Endodermal cell (in vitro differentiated cells): ENCODE data around the gene GOLT1A. TPM values are rescaled to one million over a fixed set of nuclear protein-coding genes. Genes with fewer than 3 reads are reported as not detected.
A peak's percentile ranks its signal among the peaks of the same experiment; 100 is the strongest.

Source experiments
- DNase-seq: peaks from one replicate; pipeline ENCODE4 v3.0.0-alpha.2; 2017
- H3K27ac ChIP-seq: 2 replicates; pipeline ENCODE4 v1.5.1; 2013; ENCODE audit warnings: mild to moderate bottlenecking, low read depth, low read length, moderate library complexity
- H3K27me3 ChIP-seq: 2 replicates; pipeline ENCODE4 v1.6.1; 2013; ENCODE audit warnings: mild to moderate bottlenecking, low read length, moderate library complexity; ENCODE audit not compliant: insufficient read depth, control insufficient read depth, poor library complexity, severe bottlenecking
- H3K36me3 ChIP-seq: 2 replicates; pipeline ENCODE4 v1.7.0; 2013; ENCODE audit warnings: mild to moderate bottlenecking, low read length, moderate library complexity; ENCODE audit not compliant: control insufficient read depth, insufficient read depth
- H3K4me1 ChIP-seq: one replicate; pipeline ENCODE4 v1.7.0; 2013; ENCODE audit warnings: low read length; ENCODE audit not compliant: control insufficient read depth, insufficient read depth
- H3K4me3 ChIP-seq: 2 replicates; pipeline ENCODE4 v1.5.1; 2013; ENCODE audit warnings: mild to moderate bottlenecking, low read length, moderate library complexity
- H3K9ac ChIP-seq: 2 replicates; pipeline ENCODE4 v1.6.1; 2013; ENCODE audit warnings: mild to moderate bottlenecking, low read length, moderate library complexity; ENCODE audit not compliant: poor library complexity, severe bottlenecking; ENCODE audit errors: extremely low read depth
- H3K9me3 ChIP-seq: 2 replicates; pipeline ENCODE4 v1.6.1; 2013; ENCODE audit warnings: mild to moderate bottlenecking, low read length, moderate library complexity; ENCODE audit not compliant: control insufficient read depth
- H3K27ac Mint-ChIP-seq: 2 replicates; pipeline ENCODE4 v1.8.0; 2020; ENCODE audit warnings: mixed read lengths
- H3K27me3 Mint-ChIP-seq: 2 replicates; pipeline ENCODE4 v1.8.0; 2021; ENCODE audit warnings: mild to moderate bottlenecking, mixed read lengths; ENCODE audit not compliant: insufficient read depth
- H3K36me3 Mint-ChIP-seq: 2 replicates; pipeline ENCODE4 v1.8.0; 2020; ENCODE audit warnings: low read depth, mixed read lengths
- H3K4me1 Mint-ChIP-seq: 2 replicates; pipeline ENCODE4 v1.8.0; 2020; ENCODE audit warnings: mixed read lengths
- H3K4me3 Mint-ChIP-seq: 2 replicates; pipeline ENCODE4 v1.8.0; 2020; ENCODE audit warnings: mild to moderate bottlenecking, moderate library complexity, mixed read lengths
- H3K9me3 Mint-ChIP-seq: 2 replicates; pipeline ENCODE4 v1.8.0; 2020; ENCODE audit warnings: mild to moderate bottlenecking, mixed read lengths
- CTCF ChIP-seq: fragments of 200-600 bp; sonication (generic); conservative IDR thresholded peaks from 2 replicates; pipeline ENCODE4 v1.5.0; 2021; ENCODE audit warnings: antibody characterized with exemption, mild to moderate bottlenecking
- WGBS, 2 experiments: methylation state at CpG; one replicate each; pipeline versions ENCODE4 v1.1.5 to v1.1.7; 2013; ENCODE audit warnings: missing lambda C conversion rate in 2 of 2, mixed read lengths in 1 of 2; ENCODE audit not compliant: insufficient coverage in 1 of 2, insufficient read length in 1 of 2; 5-methylcytosine and 5-hydroxymethylcytosine counted together
- total RNA-seq, 2 donors: library from RNA; stranded (reverse); fragmentation: NEBNext Ultra II Directional in 1 of 2; extraction: Animal tissue kit (Norgen Biotek cat#: 25700) in 1 of 2; gene quantifications; 2 replicates in 1 of 2; 3 replicates in 1 of 2; pipeline ENCODE4 v1.2.1, GENCODE V29; 2021

Gene GOLT1A
- total RNA-seq, 2 donors from 2014 or later: 1.8 to 6.2 TPM

GRCh38 chr1:204262506-204263253, 48.9 kb upstream of the GOLT1A start:
- 81 to 90% methylated on average over 8 to 13 of the region's 13 CpGs for WGBS, 2 experiments
- peak overlapping the region; percentile 82 for H3K27ac ChIP-seq
- no peak overlapping the region for H3K27ac Mint-ChIP-seq

GRCh38 chr1:204261746-204262505, 48.1 kb upstream of the GOLT1A start:
- DNase-seq: no peak
- WGBS, 2 experiments: 88 to 95% methylated on average over 8 to 13 of the region's 13 CpGs
- peaks cover 89% of the 10 kb centered on the region for H3K36me3 Mint-ChIP-seq

More at GRCh38 chr1:204262506-204263253, 48.9 kb upstream of the GOLT1A start:
- no peak for DNase-seq
- H3K27me3 Mint-ChIP-seq: no peaks in the 10 kb centered on the region
- peaks cover 89% of the 10 kb centered on the region for H3K36me3 Mint-ChIP-seq
- H3K4me3 ChIP-seq: no peak overlapping the region
- H3K36me3 ChIP-seq: peaks cover 18% of the 10 kb centered on the region
- no peaks in the 10 kb centered on the region for H3K9me3 ChIP-seq
- TF ChIP-seq CTCF: no peak
- H3K4me1 ChIP-seq: peaks cover 9% of the 10 kb centered on the region
- H3K4me1 Mint-ChIP-seq: peaks cover 31% of the 10 kb centered on the region
- no peaks in the 10 kb centered on the region for H3K9me3 Mint-ChIP-seq
- H3K9ac ChIP-seq: no peak overlapping the region
- H3K27me3 ChIP-seq: no peaks in the 10 kb centered on the region
- H3K4me3 Mint-ChIP-seq: no peak overlapping the region

GRCh38 chr1:204261266-204261665, 47.5 kb upstream of the GOLT1A start:
- no peak overlapping the region for H3K4me3 ChIP-seq
- H3K4me1 ChIP-seq: peaks cover 3% of the 10 kb centered on the region
- peaks cover 19% of the 10 kb centered on the region for H3K36me3 ChIP-seq
- peaks cover 89% of the 10 kb centered on the region for H3K36me3 Mint-ChIP-seq
- H3K9me3 ChIP-seq: no peaks in the 10 kb centered on the region
- H3K27me3 ChIP-seq: no peaks in the 10 kb centered on the region
- no peak overlapping the region for H3K27ac ChIP-seq
- 92 to 94% methylated on average over 10 to 12 of the region's 12 CpGs for WGBS, 2 experiments
- H3K9me3 Mint-ChIP-seq: no peaks in the 10 kb centered on the region
- H3K4me3 Mint-ChIP-seq: no peak overlapping the region
- H3K9ac ChIP-seq: no peak overlapping the region
- DNase-seq: no peak
- H3K4me1 Mint-ChIP-seq: peaks cover 23% of the 10 kb centered on the region
- H3K27ac Mint-ChIP-seq: no peak overlapping the region
- no peak for TF ChIP-seq CTCF
- no peaks in the 10 kb centered on the region for H3K27me3 Mint-ChIP-seq

More at GRCh38 chr1:204261746-204262505, 48.1 kb upstream of the GOLT1A start:
- no peaks in the 10 kb centered on the region for H3K9me3 ChIP-seq
- H3K4me1 ChIP-seq: peaks cover 9% of the 10 kb centered on the region
- Mint-ChIP-seq H3K27ac (no peak overlapping the region), H3K4me1 (peaks cover 26% of the 10 kb centered on the region), H3K4me3 (no peak overlapping the region), H3K9me3 (no peaks in the 10 kb centered on the region), H3K27me3 (no peaks in the 10 kb centered on the region)
- peaks cover 19% of the 10 kb centered on the region for H3K36me3 ChIP-seq
- H3K27ac ChIP-seq: peak overlapping the region; percentile 82
- no peak for TF ChIP-seq CTCF
- no peaks in the 10 kb centered on the region for H3K27me3 ChIP-seq
- H3K9ac ChIP-seq: no peak overlapping the region
- H3K4me3 ChIP-seq: no peak overlapping the region
